ENCODE data around the gene TRIM17. TPM values are rescaled to one million over a fixed set of nuclear protein-coding genes. Genes with fewer than 3 reads are reported as not detected.

TRIM17 gene
- total RNA-seq, 1 experiment from 2014 or later = 0.54 TPM

DNA sequence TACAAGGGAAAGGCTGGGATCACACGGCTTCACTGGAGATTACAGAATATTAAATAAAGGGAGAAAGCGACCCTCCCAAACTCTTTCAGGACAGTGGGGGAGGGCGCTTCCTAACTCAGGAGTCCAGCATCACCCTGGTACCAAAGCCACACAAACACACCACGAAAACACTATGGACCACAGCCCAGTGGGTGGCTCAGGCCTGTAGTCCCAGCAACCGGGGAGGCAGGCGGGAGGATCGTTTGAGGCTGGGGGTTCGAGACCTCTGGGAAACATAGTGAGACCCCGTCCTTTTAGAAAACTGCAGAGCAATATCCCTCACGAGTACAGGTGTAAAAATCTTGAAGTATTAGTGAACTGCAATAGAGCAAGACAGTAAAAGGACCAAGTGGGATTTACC is 26.0 kb downstream of the TRIM17 start:
- BruUV-seq (replicated peaks) = no TSS peak
- no peak overlapping the region for H3K4me3 ChIP-seq (ENCODE audit: low read depth, low read length, poor library complexity, severe bottlenecking)
- TF ChIP-seq, protein P1, sequence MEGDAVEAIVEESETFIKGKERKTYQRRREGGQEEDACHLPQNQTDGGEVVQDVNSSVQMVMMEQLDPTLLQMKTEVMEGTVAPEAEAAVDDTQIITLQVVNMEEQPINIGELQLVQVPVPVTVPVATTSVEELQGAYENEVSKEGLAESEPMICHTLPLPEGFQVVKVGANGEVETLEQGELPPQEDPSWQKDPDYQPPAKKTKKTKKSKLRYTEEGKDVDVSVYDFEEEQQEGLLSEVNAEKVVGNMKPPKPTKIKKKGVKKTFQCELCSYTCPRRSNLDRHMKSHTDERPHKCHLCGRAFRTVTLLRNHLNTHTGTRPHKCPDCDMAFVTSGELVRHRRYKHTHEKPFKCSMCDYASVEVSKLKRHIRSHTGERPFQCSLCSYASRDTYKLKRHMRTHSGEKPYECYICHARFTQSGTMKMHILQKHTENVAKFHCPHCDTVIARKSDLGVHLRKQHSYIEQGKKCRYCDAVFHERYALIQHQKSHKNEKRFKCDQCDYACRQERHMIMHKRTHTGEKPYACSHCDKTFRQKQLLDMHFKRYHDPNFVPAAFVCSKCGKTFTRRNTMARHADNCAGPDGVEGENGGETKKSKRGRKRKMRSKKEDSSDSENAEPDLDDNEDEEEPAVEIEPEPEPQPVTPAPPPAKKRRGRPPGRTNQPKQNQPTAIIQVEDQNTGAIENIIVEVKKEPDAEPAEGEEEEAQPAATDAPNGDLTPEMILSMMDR (conservative IDR thresholded peaks at IDR 0.05; ENCODE audit: low read depth, low read length) = no peak
- TF ChIP-seq EZH2 (IDR thresholded peaks at IDR 0.05; ENCODE audit: borderline replicate concordance, low read depth, low read length, poor library complexity, severe bottlenecking) = no peak
- peak overlapping the region; percentile 84 for H3K27ac ChIP-seq (ENCODE audit: low read depth, low read length, poor library complexity, severe bottlenecking)
- DNase-seq (ENCODE audit: low spot score) = no peak
- CTCF ChIA-PET = interaction anchor here (0.6 kb wide), 1 partner anchor 16 kb away, joined by 3 read pairs; no protein-coding TSS in a partner anchor
- POLR2A ChIA-PET (ENCODE audit: low non-redundant PET) = no interaction called here
- intact Hi-C loops (cut with micrococcal nuclease; ENCODE audit: unreplicated experiment) = no loop called here
- no peaks in the 10 kb centered on the region for H3K27me3 ChIP-seq (replicated peaks; ENCODE audit: insufficient read depth, low read depth, low read length, poor library complexity)
- no peaks in the 10 kb centered on the region for H3K9me3 ChIP-seq (ENCODE audit: low read depth, low read length, poor library complexity, severe bottlenecking)
- H3K4me1 ChIP-seq (ENCODE audit: insufficient read depth, low read length, poor library complexity, severe bottlenecking) = peaks cover 33% of the 10 kb centered on the region
- peaks cover 15% of the 10 kb centered on the region for H3K36me3 ChIP-seq (ENCODE audit: insufficient read depth, low read length, poor library complexity, severe bottlenecking)

DNA sequence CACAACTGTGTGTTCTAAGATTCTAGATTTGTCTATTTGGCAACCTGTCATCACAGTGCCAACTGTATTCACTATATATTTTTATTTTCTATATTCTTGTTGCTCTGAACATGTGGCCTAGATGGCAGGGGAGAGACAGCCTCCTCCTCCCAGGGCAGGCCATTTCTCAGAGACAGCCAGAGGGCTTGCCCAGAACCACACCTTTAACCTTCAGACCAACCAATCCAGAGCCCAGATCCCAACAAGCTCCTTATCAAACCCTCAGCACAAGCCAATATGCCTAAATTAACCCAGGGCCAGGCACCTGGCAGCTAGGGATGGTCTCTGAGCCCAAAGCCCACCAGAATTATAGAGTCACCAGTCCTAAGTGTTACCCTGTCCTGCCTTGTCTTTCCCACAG is 29.3 kb downstream of the TRIM17 start:
- Histone ChIP-seq H3K27ac (ENCODE audit: low read depth, low read length, poor library complexity, severe bottlenecking) (no peak overlapping the region), H3K4me1 (ENCODE audit: insufficient read depth, low read length, poor library complexity, severe bottlenecking) (peaks cover 15% of the 10 kb centered on the region), H3K9me3 (ENCODE audit: low read depth, low read length, poor library complexity, severe bottlenecking) (no peaks in the 10 kb centered on the region), H3K36me3 (ENCODE audit: insufficient read depth, low read length, poor library complexity, severe bottlenecking) (no peaks in the 10 kb centered on the region), H3K4me3 (ENCODE audit: low read depth, low read length, poor library complexity, severe bottlenecking) (no peak overlapping the region), H3K27me3 (replicated peaks; ENCODE audit: insufficient read depth, low read depth, low read length, poor library complexity) (no peaks in the 10 kb centered on the region)
- CTCF ChIA-PET = no interaction called here
- POLR2A ChIA-PET (ENCODE audit: low non-redundant PET) = no interaction called here
- no TSS peak for BruUV-seq (replicated peaks)
- intact Hi-C loops (cut with micrococcal nuclease; ENCODE audit: unreplicated experiment) = no loop called here
- DNase-seq (ENCODE audit: low spot score) = no peak
- no peak for TF ChIP-seq EZH2 (IDR thresholded peaks at IDR 0.05; ENCODE audit: borderline replicate concordance, low read depth, low read length, poor library complexity, severe bottlenecking)
- TF ChIP-seq, protein P1 (conservative IDR thresholded peaks at IDR 0.05; ENCODE audit: low read depth, low read length) = no peak

- no peaks in the 10 kb centered on the region for H3K36me3 ChIP-seq (ENCODE audit: insufficient read depth, low read length, poor library complexity, severe bottlenecking)
- H3K4me1 ChIP-seq (ENCODE audit: insufficient read depth, low read length, poor library complexity, severe bottlenecking) = no peaks in the 10 kb centered on the region
- no peak for DNase-seq (ENCODE audit: low spot score)
- no peaks in the 10 kb centered on the region for H3K9me3 ChIP-seq (ENCODE audit: low read depth, low read length, poor library complexity, severe bottlenecking)
- no peaks in the 10 kb centered on the region for H3K27me3 ChIP-seq (replicated peaks; ENCODE audit: insufficient read depth, low read depth, low read length, poor library complexity)
- no peak overlapping the region for H3K27ac ChIP-seq (ENCODE audit: low read depth, low read length, poor library complexity, severe bottlenecking)
- intact Hi-C loops (cut with micrococcal nuclease; ENCODE audit: unreplicated experiment) = no loop called here
- TF ChIP-seq, protein P1 (conservative IDR thresholded peaks at IDR 0.05; ENCODE audit: low read depth, low read length) = no peak
- no peak for TF ChIP-seq EZH2 (IDR thresholded peaks at IDR 0.05; ENCODE audit: borderline replicate concordance, low read depth, low read length, poor library complexity, severe bottlenecking)
- H3K4me3 ChIP-seq (ENCODE audit: low read depth, low read length, poor library complexity, severe bottlenecking) = no peak overlapping the region
- POLR2A ChIA-PET (ENCODE audit: low non-redundant PET) = no interaction called here
- BruUV-seq (replicated peaks) = no TSS peak
- CTCF ChIA-PET = no interaction called here
These were observed 31.4 kb downstream of the TRIM17 start for GRCh38 chr1:228385232-228385631.
